Upper lobe of left lung (tissue), 4 donors: ENCODE data around the gene SRGAP3.

ENCODE experiments used
- POLR2A ChIP-seq, 4 donors: fragments of 450-650 bp; IDR thresholded peaks; one replicate each; pipeline ENCODE4 v1.5.1; 2016 to 2017; ENCODE audit warnings: antibody characterized with exemption in 4 of 4, mild to moderate bottlenecking in 2 of 4
- TF ChIP-seq, protein P1 (sequence below), 6 experiments: fragments of 450-650 bp in 4 of 6; fragments of 200-600 bp in 2 of 6; sonication (generic) in 2 of 6; IDR thresholded peaks; one replicate each; pipeline ENCODE4 v1.5.1; 2016 to 2019; ENCODE audit warnings: antibody characterized with exemption in 6 of 6

DNA sequence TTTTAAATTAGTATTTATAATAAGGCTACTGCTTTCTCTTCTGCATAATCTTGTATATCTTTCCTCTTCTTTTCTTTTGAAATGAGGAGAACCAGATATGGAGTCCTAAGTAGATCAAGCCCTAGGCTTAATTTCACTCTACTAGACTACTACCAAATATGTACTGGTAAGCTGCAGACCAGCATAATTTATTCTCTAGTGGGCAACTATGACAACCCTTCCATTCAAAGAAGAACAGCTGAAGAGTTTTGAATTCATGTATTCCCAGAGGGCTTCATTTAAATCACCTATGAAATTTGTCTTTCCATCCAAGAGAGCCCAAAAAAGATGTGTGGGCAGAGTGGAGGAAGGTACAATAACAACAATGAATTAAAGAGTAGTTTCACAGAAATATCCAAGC, 296.1 kb downstream of the SRGAP3 start:
- TF ChIP-seq, protein P1, sequence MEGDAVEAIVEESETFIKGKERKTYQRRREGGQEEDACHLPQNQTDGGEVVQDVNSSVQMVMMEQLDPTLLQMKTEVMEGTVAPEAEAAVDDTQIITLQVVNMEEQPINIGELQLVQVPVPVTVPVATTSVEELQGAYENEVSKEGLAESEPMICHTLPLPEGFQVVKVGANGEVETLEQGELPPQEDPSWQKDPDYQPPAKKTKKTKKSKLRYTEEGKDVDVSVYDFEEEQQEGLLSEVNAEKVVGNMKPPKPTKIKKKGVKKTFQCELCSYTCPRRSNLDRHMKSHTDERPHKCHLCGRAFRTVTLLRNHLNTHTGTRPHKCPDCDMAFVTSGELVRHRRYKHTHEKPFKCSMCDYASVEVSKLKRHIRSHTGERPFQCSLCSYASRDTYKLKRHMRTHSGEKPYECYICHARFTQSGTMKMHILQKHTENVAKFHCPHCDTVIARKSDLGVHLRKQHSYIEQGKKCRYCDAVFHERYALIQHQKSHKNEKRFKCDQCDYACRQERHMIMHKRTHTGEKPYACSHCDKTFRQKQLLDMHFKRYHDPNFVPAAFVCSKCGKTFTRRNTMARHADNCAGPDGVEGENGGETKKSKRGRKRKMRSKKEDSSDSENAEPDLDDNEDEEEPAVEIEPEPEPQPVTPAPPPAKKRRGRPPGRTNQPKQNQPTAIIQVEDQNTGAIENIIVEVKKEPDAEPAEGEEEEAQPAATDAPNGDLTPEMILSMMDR (IDR thresholded peaks at IDR 0.05): no peak
- no peak for TF ChIP-seq POLR2A (IDR thresholded peaks at IDR 0.05)
